OCI-LY7 (cell line): ENCODE measurements around the gene MRPL28. TPM values are rescaled to one million over a fixed set of nuclear protein-coding genes. Genes with fewer than 3 reads are reported as not detected.

Experiments used
- BruUV-seq: library from RNA; stranded (reverse); fragments of 400-500 nt; replicated peaks from 2 replicates; lab custom pipeline; 2021; lab: Mats Ljungman, UMichigan
- CTCF ChIA-PET: fragments of 300-600 bp; sonication (Branson Sonifier 250); formaldehyde crosslinking; loops from one replicate; lab custom pipeline; 2022; ENCODE audit warnings: antibody characterized with exemption; ENCODE audit not compliant: unreplicated experiment; lab: Charles Lee
- POLR2A ChIA-PET: fragments of 300-600 bp; sonication (Branson Sonifier 250); formaldehyde crosslinking; loops from one replicate; lab custom pipeline; 2022; ENCODE audit warnings: antibody characterized with exemption; lab: Charles Lee
- DNase-seq: peaks from one replicate; pipeline ENCODE4 v3.0.0-alpha.2; 2015; ENCODE audit warnings: low spot score
- H2AFZ ChIP-seq: fragments of 200-600 bp; sonication (generic), shearing (Covaris generic); 2 replicates; pipeline ENCODE4 v1.6.1; 2014; ENCODE audit warnings: mild to moderate bottlenecking, antibody characterized with exemption, low read length, moderate library complexity
- H3K27ac ChIP-seq: fragments of 200-600 bp; sonication (generic); 2 replicates; pipeline ENCODE4 v1.5.1; 2014; ENCODE audit warnings: mixed run types, low read depth, mild to moderate bottlenecking, moderate library complexity, low read length, inconsistent platforms; ENCODE audit not compliant: poor library complexity, severe bottlenecking
- H3K36me3 ChIP-seq: fragments of 200-600 bp; sonication (generic); 2 replicates; pipeline ENCODE4 v1.6.1; 2014; ENCODE audit warnings: mild to moderate bottlenecking, antibody characterized with exemption, low read length, moderate library complexity, mixed read lengths; ENCODE audit not compliant: insufficient read depth
- H3K4me1 ChIP-seq: fragments of 200-600 bp; sonication (generic); 2 replicates; pipeline ENCODE4 v1.5.1; 2014; ENCODE audit warnings: mild to moderate bottlenecking, low read length; ENCODE audit not compliant: insufficient read depth, poor library complexity, severe bottlenecking
- H3K4me2 ChIP-seq: fragments of 200-600 bp; sonication (generic); 2 replicates; pipeline ENCODE4 v1.6.1; 2014; ENCODE audit warnings: mild to moderate bottlenecking, low read length
- H3K4me3 ChIP-seq: fragments of 200-600 bp; sonication (generic); 2 replicates; pipeline ENCODE4 v1.5.1; 2014; ENCODE audit warnings: mild to moderate bottlenecking, low read depth, low read length; ENCODE audit not compliant: poor library complexity, severe bottlenecking
- H3K79me2 ChIP-seq: fragments of 200-600 bp; sonication (generic); 2 replicates; pipeline ENCODE4 v1.6.1; 2016; ENCODE audit warnings: low read depth, mild to moderate bottlenecking, low read length, moderate library complexity, mixed read lengths; ENCODE audit not compliant: insufficient read depth
- H3K9me2 ChIP-seq: fragments of 200-600 bp; sonication (generic); 2 replicates; pipeline ENCODE4 v1.6.1; 2016; ENCODE audit warnings: mild to moderate bottlenecking, low read length, mixed read lengths; ENCODE audit not compliant: insufficient read depth
- H3K9me3 ChIP-seq: fragments of 200-600 bp; sonication (generic); 2 replicates; pipeline ENCODE4 v1.6.1; 2014; ENCODE audit warnings: mild to moderate bottlenecking, mixed run types, low read length, mixed read lengths
- H4K20me1 ChIP-seq: fragments of 200-600 bp; sonication (generic); 2 replicates; pipeline ENCODE4 v1.6.1; 2014; ENCODE audit warnings: mild to moderate bottlenecking, antibody characterized with exemption, low read length, moderate library complexity, mixed read lengths; ENCODE audit not compliant: insufficient read depth
- EZH2phosphoT487 ChIP-seq: fragments of 200-600 bp; sonication (generic); IDR thresholded peaks from 2 replicates; pipeline ENCODE4 v1.6.1; 2018; ENCODE audit warnings: low read depth, borderline replicate concordance, mild to moderate bottlenecking, mixed run types, antibody characterized with exemption, low read length, moderate library complexity, mixed read lengths
- intact Hi-C: fragments of 100-400 bp; cut with micrococcal nuclease; formaldehyde crosslinking; loops from one replicate; pipeline ENCODE4 v1.10.0; 2022; ENCODE audit not compliant: unreplicated experiment
- total RNA-seq, 2 experiments: library from RNA; depleted of rRNA in 1 of 2; stranded (reverse); fragments of >200 nt in 1 of 2; shearing (Covaris generic) in 1 of 2; gene quantifications; 2 replicates each; pipeline ENCODE4 v1.2.3, GENCODE V29; 2014 to 2022
- TF ChIP-seq, protein P1 (sequence below): fragments of 200-600 bp; sonication (generic); conservative IDR thresholded peaks from 2 replicates; pipeline ENCODE4 v1.5.1; 2014; ENCODE audit warnings: mild to moderate bottlenecking, antibody characterized with exemption, low read length, moderate library complexity, mixed read lengths

Gene MRPL28
- total RNA-seq, 2 experiments from 2014 or later = 84.6 to 113 TPM

DNA sequence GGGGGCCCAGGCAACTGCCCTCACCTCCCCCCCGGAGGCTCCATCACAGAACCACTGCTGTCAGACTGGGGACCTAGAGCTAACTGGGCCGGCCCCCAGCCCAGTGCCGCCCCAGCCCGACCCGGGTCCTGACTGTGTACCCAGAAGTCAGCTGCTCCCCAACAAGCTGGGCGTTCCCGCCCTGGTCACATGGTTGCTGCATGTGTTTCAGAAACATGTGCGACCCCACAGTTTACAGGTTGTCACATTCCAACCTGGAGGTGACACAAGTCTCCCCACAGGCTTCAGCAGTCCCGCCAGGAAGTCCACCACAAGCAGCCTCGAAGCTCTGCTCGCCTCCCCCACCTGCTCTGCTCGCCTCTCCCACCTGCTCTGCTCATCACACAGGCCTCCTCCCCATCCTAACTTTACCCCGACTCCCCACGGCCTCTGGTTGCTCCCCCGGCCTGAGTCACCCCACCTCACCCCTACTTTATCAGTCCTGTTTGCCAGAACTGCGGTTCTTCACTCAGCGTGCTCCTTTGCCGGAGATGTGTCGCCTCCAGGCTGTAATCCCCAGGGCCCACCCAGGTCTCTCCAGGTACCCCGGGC, 968 bp downstream of the MRPL28 start:
- Histone ChIP-seq H3K27ac (no peak overlapping the region), H2AFZ (no peak overlapping the region), H3K9me2 (no peaks in the 10 kb centered on the region), H3K36me3 (peaks cover 49% of the 10 kb centered on the region), H3K79me2 (no peaks in the 10 kb centered on the region), H3K4me3 (peak overlapping the region; percentile 51), H3K4me1 (peaks cover 12% of the 10 kb centered on the region), H4K20me1 (no peaks in the 10 kb centered on the region), H3K4me2 (peak overlapping the region; percentile 50; the same call in 1 of the 2 replicates), H3K9me3 (no peaks in the 10 kb centered on the region)
- DNase-seq = no peak
- intact Hi-C loops = no loop called here
- no peak for TF ChIP-seq EZH2phosphoT487
- TF ChIP-seq, protein P1, sequence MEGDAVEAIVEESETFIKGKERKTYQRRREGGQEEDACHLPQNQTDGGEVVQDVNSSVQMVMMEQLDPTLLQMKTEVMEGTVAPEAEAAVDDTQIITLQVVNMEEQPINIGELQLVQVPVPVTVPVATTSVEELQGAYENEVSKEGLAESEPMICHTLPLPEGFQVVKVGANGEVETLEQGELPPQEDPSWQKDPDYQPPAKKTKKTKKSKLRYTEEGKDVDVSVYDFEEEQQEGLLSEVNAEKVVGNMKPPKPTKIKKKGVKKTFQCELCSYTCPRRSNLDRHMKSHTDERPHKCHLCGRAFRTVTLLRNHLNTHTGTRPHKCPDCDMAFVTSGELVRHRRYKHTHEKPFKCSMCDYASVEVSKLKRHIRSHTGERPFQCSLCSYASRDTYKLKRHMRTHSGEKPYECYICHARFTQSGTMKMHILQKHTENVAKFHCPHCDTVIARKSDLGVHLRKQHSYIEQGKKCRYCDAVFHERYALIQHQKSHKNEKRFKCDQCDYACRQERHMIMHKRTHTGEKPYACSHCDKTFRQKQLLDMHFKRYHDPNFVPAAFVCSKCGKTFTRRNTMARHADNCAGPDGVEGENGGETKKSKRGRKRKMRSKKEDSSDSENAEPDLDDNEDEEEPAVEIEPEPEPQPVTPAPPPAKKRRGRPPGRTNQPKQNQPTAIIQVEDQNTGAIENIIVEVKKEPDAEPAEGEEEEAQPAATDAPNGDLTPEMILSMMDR = no peak
- CTCF ChIA-PET = no interaction called here
- BruUV-seq = no TSS peak
- POLR2A ChIA-PET = no interaction called here

- Histone ChIP-seq H3K36me3 (peaks cover 44% of the 10 kb centered on the region), H3K9me3 (no peaks in the 10 kb centered on the region), H3K4me1 (peaks cover 12% of the 10 kb centered on the region), H4K20me1 (no peaks in the 10 kb centered on the region), H3K27ac (no peak overlapping the region), H3K79me2 (no peaks in the 10 kb centered on the region), H2AFZ (no peak overlapping the region), H3K9me2 (no peaks in the 10 kb centered on the region), H3K4me2 (no peak overlapping the region), H3K4me3 (no peak overlapping the region)
- ChIA-PET CTCF (no interaction called here), POLR2A (no interaction called here)
- DNase-seq = no peak
- TF ChIP-seq, protein P1 = no peak
- no peak for TF ChIP-seq EZH2phosphoT487
- intact Hi-C loops = no loop called here
- BruUV-seq = no TSS peak
Measured at GRCh38 chr16:368388-369158, 1.8 kb downstream of the MRPL28 start.

- no peak overlapping the region for H3K4me2 ChIP-seq
- no peak for DNase-seq
- intact Hi-C loops = no loop called here
Measured at GRCh38 chr16:367333-367903, 2.9 kb downstream of the MRPL28 start.

More at GRCh38 chr16:367333-367903, 2.9 kb downstream of the MRPL28 start:
- no peak for TF ChIP-seq EZH2phosphoT487
- TF ChIP-seq, protein P1 = no peak
- H3K4me3 ChIP-seq = no peak overlapping the region
- H3K4me1 ChIP-seq = peaks cover 12% of the 10 kb centered on the region
- H2AFZ ChIP-seq = no peak overlapping the region
- H4K20me1 ChIP-seq = no peaks in the 10 kb centered on the region
- no peaks in the 10 kb centered on the region for H3K79me2 ChIP-seq
- CTCF ChIA-PET = no interaction called here
- no peaks in the 10 kb centered on the region for H3K9me3 ChIP-seq
- peaks cover 38% of the 10 kb centered on the region for H3K36me3 ChIP-seq
- H3K27ac ChIP-seq = no peak overlapping the region
- POLR2A ChIA-PET = no interaction called here
- no peaks in the 10 kb centered on the region for H3K9me2 ChIP-seq
- BruUV-seq = TSS peak; percentile 57
